OCI-LY3 (cell line): ENCODE measurements around the gene ASCC2.
A peak's percentile ranks its signal among the peaks of the same experiment; 100 is the strongest.

Experiments used
- H2AFZ ChIP-seq: fragments of 200-600, 300-600 bp; shearing (Covaris generic); 2 replicates; pipeline ENCODE4 v1.6.0; 2014; ENCODE audit warnings: antibody characterized with exemption, low read depth, low read length
- H3K27ac ChIP-seq: fragments of 200-600, 300-600 bp; sonication (generic); 2 replicates; pipeline ENCODE4 v1.5.1; 2014; ENCODE audit warnings: mild to moderate bottlenecking, low read length, moderate library complexity, mixed read lengths
- H3K27me3 ChIP-seq: fragments of 200-600, 300-600 bp; sonication (generic); 2 replicates; pipeline ENCODE4 v1.6.1; 2014; ENCODE audit warnings: low read depth, low read length, mixed read lengths
- H3K36me3 ChIP-seq: fragments of 200-600, 300-600 bp; sonication (generic); replicated peaks from 2 replicates; pipeline ENCODE3; 2014; ENCODE audit warnings: low read depth, low read length, mixed read lengths
- H3K4me1 ChIP-seq: fragments of 300-600, 200-600 bp; sonication (generic); 2 replicates; pipeline ENCODE4 v1.6.1; 2014; ENCODE audit warnings: low read length, mixed read lengths
- H3K4me2 ChIP-seq: fragments of 200-600, 300-600 bp; sonication (generic); 2 replicates; pipeline ENCODE4 v1.6.1; 2014; ENCODE audit warnings: low read length, mixed read lengths
- H3K4me3 ChIP-seq: fragments of 300-600, 200-600 bp; sonication (generic); 2 replicates; pipeline ENCODE4 v1.5.1; 2014; ENCODE audit warnings: antibody characterized with exemption, mild to moderate bottlenecking, low read length, moderate library complexity
- H3K79me2 ChIP-seq: fragments of 300-600, 200-600 bp; shearing (Covaris generic); 2 replicates; pipeline ENCODE4 v1.6.1; 2014; ENCODE audit warnings: mild to moderate bottlenecking, low read length, mixed read lengths
- H3K9ac ChIP-seq: fragments of 300-600, 200-600 bp; shearing (Covaris generic); 2 replicates; pipeline ENCODE4 v1.6.0; 2014; ENCODE audit warnings: mild to moderate bottlenecking, low read length, moderate library complexity
- H3K9me3 ChIP-seq: fragments of 200-600, 300-600 bp; shearing (Covaris generic); 2 replicates; pipeline ENCODE4 v1.6.1; 2014; ENCODE audit warnings: low read length, mixed read lengths; ENCODE audit not compliant: insufficient read depth
- H4K20me1 ChIP-seq: fragments of 200-600, 300-600 bp; sonication (generic); 2 replicates; pipeline ENCODE4 v1.6.1; 2016; ENCODE audit warnings: low read length, mixed read lengths; ENCODE audit not compliant: insufficient read depth
- EZH2phosphoT487 ChIP-seq: fragments of 200-600 bp; shearing (Covaris generic); IDR thresholded peaks from 2 replicates; pipeline ENCODE4 v1.6.1; 2018; ENCODE audit warnings: antibody characterized with exemption, mixed run types, low read depth
- TF ChIP-seq, protein P1 (sequence below): fragments of 200-600, 300-600 bp; sonication (generic); IDR thresholded peaks from 2 replicates; pipeline ENCODE4 v1.5.1; 2014; ENCODE audit warnings: antibody characterized with exemption, low read length, low read depth

Gene ASCC2

GRCh38 chr22:29820961-29821290 lies 17.1 kb downstream of the ASCC2 start:
- Histone ChIP-seq H3K9me3 (no peaks in the 10 kb centered on the region), H3K9ac (no peak overlapping the region), H3K27ac (peak overlapping the region; percentile 34), H4K20me1 (no peaks in the 10 kb centered on the region; the same call in 1 of the 2 replicates), H3K36me3 (peaks cover 45% of the 10 kb centered on the region), H2AFZ (no peak overlapping the region), H3K27me3 (no peaks in the 10 kb centered on the region), H3K4me2 (peak overlapping the region; percentile 38), H3K4me1 (peaks cover 13% of the 10 kb centered on the region), H3K4me3 (no peak overlapping the region), H3K79me2 (no peaks in the 10 kb centered on the region)
- TF ChIP-seq, protein P1, sequence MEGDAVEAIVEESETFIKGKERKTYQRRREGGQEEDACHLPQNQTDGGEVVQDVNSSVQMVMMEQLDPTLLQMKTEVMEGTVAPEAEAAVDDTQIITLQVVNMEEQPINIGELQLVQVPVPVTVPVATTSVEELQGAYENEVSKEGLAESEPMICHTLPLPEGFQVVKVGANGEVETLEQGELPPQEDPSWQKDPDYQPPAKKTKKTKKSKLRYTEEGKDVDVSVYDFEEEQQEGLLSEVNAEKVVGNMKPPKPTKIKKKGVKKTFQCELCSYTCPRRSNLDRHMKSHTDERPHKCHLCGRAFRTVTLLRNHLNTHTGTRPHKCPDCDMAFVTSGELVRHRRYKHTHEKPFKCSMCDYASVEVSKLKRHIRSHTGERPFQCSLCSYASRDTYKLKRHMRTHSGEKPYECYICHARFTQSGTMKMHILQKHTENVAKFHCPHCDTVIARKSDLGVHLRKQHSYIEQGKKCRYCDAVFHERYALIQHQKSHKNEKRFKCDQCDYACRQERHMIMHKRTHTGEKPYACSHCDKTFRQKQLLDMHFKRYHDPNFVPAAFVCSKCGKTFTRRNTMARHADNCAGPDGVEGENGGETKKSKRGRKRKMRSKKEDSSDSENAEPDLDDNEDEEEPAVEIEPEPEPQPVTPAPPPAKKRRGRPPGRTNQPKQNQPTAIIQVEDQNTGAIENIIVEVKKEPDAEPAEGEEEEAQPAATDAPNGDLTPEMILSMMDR, result no peak
- no peak for TF ChIP-seq EZH2phosphoT487

DNA sequence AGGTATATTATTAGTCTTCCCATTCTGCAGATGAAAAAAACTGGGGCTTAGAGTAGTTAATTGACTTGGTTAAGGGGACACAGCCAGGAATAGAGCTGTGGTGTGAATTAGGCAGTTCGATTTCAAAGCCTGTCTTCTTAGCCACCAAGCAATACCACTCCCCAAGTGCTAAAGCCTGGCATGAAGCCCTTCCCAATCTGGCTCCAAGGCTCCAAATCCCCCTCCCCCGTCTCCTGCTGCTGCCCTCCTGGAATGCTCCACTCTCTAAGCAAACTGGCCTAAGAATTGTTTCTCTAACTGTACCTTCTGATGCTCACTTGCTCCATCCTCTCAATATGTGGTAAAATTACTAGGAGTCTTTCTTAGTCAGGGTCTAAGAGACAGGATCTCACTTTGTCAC lies 18.6 kb downstream of the ASCC2 start:
- Histone ChIP-seq H3K4me2 (no peak overlapping the region), H3K36me3 (peaks cover 42% of the 10 kb centered on the region), H2AFZ (no peak overlapping the region), H3K9me3 (no peaks in the 10 kb centered on the region), H3K27ac (no peak overlapping the region), H3K27me3 (no peaks in the 10 kb centered on the region), H4K20me1 (no peaks in the 10 kb centered on the region), H3K79me2 (no peaks in the 10 kb centered on the region), H3K9ac (no peak overlapping the region), H3K4me3 (no peak overlapping the region), H3K4me1 (peaks cover 13% of the 10 kb centered on the region)
- TF ChIP-seq, protein P1, result no peak
- no peak for TF ChIP-seq EZH2phosphoT487

- Histone ChIP-seq H3K27ac (no peak overlapping the region), H3K79me2 (no peaks in the 10 kb centered on the region)
- TF ChIP-seq, protein P1, result no peak
- TF ChIP-seq EZH2phosphoT487, result no peak
Measured at GRCh38 chr22:29817724-29818123, 20.4 kb downstream of the ASCC2 start.

GRCh38 chr22:29816980-29817379 lies 21.1 kb downstream of the ASCC2 start:
- Histone ChIP-seq H3K79me2 (no peaks in the 10 kb centered on the region), H2AFZ (no peak overlapping the region), H3K9me3 (no peaks in the 10 kb centered on the region), H4K20me1 (no peaks in the 10 kb centered on the region), H3K27me3 (no peaks in the 10 kb centered on the region), H3K4me3 (no peak overlapping the region), H3K27ac (no peak overlapping the region), H3K4me2 (no peak overlapping the region), H3K36me3 (peaks cover 48% of the 10 kb centered on the region), H3K4me1 (peaks cover 13% of the 10 kb centered on the region), H3K9ac (no peak overlapping the region)
- TF ChIP-seq EZH2phosphoT487, result no peak
- TF ChIP-seq, protein P1, result no peak

More at GRCh38 chr22:29817724-29818123, 20.4 kb downstream of the ASCC2 start:
- no peak overlapping the region for H3K4me2 ChIP-seq
- no peaks in the 10 kb centered on the region for H3K9me3 ChIP-seq
- H3K9ac ChIP-seq, result no peak overlapping the region
- no peaks in the 10 kb centered on the region for H3K27me3 ChIP-seq
- no peak overlapping the region for H2AFZ ChIP-seq
- H3K4me3 ChIP-seq, result no peak overlapping the region
- H3K4me1 ChIP-seq, result peaks cover 13% of the 10 kb centered on the region
- H4K20me1 ChIP-seq, result no peaks in the 10 kb centered on the region
- H3K36me3 ChIP-seq, result peaks cover 46% of the 10 kb centered on the region
